Measurements from ENCODE around the gene DDAH2.

The DDAH2 gene

DNA sequence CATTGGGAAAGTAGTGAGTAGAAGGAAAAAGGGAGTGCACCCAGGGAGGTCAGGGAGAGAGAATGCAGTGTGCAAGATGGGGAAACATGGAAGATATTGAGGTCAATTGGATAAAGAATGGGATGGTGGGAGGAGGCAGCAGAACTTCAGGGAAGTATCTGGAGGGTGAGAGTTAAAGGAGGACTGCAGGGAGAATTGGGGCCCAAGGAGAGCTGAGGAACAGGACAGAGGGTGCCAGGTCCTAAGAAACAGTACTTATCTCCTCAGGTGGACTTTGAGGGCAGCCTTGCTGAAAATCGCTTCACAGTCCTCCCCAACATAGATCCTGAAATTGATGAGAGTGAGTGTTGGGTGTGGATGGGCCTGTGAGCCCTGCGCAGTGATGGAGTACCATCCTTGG lies 29.2 kb upstream of the DDAH2 start:
- DNase-seq: no peak

DNA sequence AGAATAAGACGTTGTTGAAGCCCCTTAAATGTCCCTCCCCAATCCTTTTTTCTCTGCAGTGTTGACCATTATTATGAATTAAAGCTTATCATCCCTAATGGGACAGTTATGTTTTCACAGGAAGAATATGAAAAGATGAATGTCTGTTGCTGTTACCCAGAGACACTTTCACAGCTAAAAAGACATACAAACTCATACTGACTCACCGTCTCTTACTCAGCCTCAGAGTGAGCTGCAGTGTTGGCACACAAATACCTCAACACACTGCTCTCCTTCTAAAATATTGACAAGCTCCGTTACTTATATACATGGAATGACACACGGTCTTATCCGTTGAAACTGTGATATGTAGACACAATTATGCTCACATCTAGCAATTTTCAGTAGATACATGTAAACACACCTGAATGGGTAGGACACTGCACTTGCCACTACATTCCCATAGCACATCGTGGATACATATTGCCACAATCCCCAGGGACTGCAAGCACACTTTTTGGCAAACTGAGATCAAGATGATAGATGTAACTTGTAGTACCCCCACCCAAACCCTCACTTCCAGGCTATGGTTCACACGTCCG lies 23.7 kb upstream of the DDAH2 start:
- DNase-seq: no peak

DNA sequence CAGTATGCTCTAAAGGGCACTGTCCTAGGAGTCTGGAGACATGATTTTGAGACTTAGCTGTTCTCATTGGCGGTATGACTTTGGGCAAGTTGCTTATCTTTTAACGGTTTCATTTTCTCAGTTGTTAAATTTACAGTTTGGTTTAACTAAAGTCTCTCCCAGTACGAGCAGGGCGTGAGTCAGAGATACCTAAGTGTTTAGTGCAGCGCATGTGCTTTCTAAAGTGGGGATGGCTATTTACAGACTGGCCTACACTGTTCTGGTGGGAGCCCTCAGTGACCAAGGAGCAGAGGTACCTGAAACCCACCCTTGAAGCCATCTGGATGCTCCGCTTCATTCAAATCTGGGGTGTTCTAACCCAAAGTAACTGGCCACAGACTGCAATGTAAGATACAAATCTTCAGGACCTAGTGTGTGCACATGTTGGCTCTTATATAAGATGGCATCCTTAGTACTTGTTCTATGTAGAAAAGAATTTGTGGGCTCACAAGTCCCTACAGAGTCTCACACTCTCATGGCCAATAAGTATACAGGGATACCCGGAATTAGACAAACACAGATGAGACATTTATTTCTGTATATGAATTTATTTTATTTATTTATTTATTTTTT lies 21.4 kb upstream of the DDAH2 start:
- DNase-seq: no peak

DNA sequence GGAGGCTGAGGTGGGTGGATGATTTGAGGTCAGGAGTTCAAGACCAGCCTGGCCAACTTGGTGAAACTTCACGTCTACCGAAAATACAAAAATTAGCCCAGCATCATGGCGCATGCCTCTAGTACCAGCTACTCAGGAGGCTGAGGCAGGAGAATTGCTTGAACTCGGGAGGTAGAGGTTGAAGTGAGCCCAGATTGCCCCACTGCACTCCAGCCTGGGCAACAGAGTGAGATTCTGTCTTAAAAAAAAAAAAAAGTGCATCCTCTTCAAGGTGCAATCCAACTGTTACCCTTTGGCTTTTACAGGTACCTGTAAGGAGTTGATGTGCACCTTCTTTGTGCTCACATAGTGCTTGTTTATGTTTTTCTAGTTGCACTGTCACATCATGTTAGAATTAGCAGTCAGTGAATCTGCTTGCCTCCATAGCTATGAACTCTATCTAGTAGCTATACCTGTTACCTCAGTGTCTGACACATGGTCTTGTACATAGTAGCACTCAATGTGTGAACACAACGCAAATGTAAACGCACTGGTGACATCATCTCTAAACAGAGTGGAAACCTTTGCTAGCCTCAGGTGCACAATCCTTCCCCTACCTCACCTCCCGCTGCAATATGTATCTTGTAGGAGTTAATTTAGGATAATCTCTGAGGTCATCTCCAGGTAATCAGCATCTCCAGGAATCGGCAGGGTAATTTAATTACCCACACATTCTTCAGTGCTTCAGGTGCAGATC lies 20.4 kb upstream of the DDAH2 start:
- no peak for DNase-seq

DNA sequence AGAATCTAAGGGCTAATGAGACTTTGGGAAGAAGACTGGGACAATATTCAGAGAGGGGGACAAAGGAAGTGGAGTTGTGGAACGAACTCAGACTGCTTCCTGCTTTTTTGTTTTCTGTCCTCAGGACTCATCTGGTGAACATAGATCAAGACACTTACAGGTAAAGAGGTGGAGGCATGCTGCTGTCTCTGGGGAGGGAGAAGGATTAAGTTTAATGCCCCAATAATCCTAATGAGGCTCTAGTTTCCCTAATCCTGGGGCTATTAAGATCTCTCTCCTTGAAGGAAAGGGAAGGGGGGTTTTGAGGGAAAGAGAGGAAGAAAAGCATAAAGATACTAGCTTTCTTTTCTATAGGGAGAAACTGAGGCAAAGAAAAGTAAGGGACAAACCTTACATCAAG lies 15.3 kb upstream of the DDAH2 start:
- DNase-seq: no peak

DNA sequence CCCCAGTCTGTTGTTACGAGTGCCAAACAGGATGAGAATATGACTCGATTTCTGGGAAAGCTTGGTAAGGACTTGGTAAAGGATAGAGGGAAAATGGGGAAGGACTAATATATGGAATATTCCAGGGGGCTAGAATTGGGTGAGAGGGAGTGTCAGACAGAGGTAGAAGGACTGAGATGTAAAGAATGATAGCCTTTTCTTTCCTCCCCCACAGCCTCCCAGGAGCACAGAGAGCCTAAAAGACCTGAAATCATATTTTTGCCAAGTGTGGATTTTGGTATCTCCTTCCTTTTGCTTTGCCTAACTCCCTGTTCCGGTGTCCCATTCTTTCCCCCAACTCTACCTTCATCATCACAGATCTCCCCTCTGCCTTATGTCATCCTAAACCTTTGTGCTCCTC lies 13.8 kb upstream of the DDAH2 start:
- DNase-seq: no peak

DNA sequence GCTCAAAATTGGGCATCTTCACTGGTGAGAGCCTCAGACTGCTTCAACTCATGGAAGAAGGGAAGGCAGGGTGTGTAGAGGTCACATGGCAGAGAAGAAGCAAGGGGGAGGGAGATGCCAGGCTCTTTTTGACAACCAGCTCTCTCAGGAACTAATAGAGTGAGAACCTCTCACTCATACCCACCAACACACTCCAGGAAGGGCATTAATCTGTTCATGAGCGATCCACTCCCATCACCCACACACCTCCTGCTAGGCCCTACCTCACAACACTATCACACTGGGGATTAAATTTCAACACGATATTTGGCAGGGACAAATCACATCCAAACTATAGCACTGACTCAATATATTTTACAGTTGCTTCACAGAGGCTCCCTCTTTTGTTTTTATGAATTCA lies 12.7 kb upstream of the DDAH2 start:
- no peak for DNase-seq

DNA sequence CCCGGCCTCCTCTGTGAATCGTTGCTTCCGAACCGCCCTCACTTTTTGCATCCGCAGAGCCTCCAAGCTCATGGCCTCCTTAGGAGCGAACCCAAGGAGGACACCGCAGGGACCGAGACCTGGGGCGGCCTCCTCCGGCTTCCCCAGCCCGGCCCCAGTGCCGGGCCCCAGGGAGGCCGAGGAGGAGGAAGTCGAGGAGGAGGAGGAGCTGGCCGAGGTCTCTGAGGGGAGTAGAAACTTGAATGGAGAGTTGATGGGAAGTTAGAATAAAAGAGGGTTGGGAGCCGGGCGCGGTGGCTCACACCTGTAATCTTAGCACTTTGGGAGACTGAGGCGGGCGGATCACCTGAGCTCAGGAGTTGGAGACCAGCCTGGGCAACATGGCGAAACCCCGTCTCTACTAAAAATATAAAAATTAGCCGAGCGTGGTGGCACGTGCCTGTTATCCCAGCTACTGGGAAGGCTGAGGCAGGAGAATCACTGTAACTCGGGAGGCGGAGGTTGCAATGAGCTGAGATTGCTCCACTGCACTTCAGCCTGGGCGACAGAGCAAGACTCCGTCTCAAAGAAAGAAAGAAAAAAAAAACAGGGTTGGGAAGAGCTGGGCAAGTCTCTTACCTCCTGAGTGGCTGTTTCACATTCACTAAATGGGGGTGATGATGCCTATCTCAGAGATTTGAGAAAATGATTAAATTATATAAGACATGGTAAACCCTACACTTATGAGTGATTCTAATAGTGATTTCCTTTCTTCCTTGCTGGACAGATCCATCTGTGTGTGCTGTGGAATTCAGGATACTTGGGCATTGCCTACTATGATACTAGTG lies 11.5 kb upstream of the DDAH2 start:
- DNase-seq: peak; percentile 56 to 69

DNA sequence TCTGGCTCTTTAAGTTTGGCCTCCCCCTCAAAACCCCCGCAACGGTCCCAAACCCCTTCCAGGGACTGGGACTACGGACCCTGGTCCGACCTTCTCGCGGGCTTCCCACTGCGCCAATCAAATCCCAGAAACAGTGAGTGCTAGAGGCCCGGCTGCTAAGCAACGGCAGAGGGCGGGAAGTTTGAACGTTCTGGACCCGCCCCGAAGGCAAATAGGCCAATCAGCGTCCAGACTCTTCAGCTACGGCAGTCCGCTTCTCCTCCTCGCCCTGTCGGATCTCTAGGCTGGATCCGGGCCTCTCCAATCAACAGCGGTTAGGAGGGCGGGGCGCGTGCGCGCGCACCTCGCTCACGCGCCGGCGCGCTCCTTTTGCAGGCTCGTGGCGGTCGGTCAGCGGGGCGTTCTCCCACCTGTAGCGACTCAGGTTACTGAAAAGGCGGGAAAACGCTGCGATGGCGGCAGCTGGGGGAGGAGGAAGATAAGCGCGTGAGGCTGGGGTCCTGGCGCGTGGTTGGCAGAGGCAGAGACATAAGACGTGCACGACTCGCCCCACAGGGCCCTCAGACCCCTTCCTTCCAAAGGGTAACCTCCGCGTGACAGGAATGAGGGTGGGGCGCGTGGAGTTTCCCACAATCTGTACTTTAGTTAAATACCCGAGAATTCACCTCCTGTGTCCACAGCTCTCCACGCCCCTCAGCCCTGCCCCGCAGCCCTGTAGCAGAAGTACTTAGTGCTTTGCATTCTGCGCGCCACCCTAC lies 10.7 kb upstream of the DDAH2 start, which contains the start of gene MSH5:
MSH5 (plus strand) TSS at position 367 of the 758 bp plus-strand sequence. CDS start 462 bp downstream, outside the sequence.
- peak; percentile 99 for DNase-seq

DNA sequence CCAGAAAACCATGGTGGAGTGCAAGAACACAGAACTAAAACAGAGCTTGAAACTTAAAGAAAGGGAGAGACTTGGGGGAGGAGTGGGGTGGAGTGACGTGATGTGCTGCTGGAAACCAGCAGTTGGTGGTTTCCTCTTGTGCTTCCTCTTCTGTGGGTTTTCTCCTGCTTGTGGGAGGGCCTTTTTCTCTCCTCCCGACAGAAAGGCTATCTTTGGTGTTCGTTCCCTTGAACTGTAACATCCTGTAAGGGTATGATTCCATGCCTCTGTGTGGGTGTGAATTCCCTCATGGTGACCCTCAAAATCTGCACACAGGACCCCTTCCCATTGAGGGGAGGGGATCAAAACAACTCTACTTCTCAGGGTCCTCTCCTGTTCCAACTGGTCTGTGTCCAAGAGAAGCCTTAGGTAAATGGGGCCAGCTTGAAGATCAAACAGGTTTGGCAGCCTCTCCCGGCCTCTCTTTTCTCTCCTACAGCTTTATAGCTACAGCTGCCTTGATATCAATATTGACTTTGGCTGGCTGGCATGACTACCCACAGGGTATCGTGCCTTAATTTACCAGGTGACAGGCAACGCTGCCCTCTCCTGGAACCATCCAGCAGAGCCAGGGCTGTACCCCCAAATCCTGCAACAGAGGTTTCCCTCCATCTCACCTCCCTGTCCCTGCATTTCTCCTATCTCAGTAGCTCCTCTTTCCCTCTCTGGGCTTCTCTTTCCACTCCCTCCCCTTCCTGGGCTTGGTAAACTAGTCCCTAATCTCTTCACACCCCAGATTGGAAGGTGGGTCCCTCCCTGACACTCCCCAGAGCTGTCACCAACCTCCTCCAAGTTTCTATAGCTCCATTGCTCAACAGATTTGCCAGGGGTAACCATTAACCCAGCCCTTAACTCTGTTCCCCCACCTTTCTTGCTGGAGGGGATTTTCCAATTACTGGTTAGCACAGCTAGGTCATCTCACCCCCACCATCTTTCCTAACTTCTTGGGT lies 9.2 kb upstream of the DDAH2 start:
- peak; percentile 99 for DNase-seq

DNA sequence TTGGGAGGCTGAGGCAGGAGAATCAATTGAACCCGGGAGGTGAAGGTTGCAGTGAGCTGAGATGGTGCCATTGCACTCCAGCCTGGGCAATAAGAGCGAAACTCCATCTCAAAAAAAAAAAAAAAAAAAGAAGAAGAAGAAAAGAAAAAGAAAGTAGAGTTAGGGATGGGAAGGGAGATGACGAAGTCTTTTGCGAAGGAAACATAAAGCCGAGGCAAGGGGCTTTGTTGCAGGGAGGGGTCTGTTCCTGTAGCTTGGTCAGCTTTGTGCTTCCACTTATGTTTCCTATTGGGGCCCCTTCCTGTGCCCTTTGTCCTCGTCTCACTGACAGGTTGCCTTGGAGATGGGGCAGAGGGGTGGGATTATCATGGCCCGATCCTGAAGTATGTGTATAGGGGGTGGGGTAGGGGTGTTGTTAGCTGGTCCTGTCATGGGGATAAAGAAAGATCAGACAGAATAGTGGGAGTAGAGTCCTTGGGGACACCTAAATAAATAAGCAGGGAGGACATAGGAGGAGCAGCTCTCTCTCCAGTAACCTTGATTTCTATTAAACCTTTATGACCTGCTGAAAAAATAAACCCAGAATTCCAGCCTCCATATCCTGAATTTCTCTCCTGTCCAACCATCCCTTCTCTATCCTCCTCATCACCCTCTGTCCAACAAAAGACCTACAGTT lies 8.4 kb upstream of the DDAH2 start:
- DNase-seq: peak; percentile 64 to 80

DNA sequence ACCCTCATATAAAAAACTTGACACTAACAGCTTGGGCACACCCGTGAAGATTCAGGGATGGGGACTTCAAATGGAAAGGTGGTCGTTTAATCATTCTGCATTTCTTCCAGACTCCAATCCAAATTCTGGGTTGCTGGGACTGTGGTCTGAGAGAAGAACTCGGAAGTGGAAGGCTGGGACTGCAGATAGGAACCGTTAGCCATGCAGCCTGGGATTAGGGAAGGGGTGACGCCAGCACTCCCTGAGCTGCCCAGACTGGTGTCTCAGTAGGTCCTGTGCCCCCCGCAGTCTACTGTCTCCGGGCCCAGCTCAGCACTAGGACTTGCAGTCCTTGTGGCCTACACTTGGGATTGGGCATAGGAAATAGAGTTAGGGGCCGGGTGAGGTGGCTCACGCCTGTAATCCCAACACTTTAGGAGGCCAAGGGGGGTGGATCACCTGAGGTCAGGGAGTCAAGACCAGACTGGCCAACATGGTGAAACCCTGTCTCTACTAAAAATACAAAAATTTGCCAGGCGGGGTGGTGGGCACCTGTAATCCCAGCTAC lies 7.7 kb upstream of the DDAH2 start:
- peak in 1 of 2 experiments; percentile 16 for DNase-seq

DNA sequence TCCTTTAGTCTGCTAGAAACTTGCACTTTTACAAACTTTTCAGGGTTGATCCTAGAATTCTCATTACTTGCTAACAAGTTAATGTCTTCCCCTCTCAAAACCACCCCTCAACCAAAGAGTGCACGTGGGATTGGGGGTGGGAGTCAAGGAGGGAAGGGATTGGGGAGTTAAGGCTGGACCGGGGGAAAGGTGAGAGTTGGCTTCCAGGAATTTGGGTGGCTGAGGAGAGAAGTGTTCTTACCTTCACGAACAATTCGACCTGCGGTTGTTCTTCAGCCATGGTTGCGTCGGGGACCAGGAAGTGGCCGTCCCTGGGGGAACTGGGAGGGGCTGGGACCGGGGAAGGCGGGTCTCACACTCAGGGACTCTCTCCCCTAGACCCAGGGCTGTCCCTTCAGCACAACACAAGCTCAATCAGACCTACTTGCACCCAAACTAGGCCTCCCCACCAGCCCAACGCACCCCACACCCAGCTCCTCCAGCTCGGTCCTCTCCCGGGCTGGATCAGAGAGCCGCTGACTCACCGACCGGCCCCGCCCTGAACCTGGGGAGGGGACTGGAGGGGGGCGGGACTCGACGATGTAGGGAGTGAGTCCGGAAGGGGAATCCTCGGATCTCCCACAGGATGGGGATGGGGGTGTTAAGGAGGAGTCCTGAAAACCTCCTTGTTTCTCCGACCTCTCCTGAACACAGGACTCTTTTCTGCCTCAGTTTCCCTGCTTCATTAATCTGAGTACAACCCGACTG lies 7.1 kb upstream of the DDAH2 start, which contains the start of gene CLIC1:
CLIC1 (minus strand) TSS at position 510 of the 747 bp plus-strand sequence; CDS start at position 280, 230 bp downstream.
- peak; percentile 92 to 96 for DNase-seq

DNA sequence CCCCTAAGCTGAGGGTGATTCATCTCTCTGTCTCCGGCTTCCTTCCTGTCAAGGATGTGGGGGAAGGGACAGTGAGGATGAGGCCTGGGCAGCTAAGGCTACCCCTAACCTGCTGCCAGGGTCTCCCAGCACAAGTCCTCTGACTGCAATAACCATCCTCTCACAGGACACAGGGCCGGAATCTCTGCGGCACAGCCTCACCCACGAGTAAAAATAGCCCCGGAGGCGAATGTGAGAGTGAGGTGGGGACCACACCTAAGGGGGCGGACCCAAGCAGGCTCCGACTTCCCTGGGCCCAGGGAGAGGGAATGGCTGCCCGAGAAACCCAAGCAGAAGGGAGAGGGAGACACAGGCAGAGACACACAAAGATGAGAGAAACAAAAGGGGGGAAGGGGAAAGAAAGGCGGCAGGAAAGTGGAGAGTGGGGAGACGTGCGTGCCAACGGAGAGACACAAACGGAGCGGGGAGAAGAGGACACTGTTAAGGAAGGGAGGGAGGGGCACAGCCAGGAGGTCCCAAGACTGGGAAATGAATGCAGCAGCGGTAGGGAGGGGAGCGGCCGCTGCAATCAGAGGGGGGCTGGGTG lies 5.8 kb upstream of the DDAH2 start:
- DNase-seq: peak; percentile 74 to 78

DNA sequence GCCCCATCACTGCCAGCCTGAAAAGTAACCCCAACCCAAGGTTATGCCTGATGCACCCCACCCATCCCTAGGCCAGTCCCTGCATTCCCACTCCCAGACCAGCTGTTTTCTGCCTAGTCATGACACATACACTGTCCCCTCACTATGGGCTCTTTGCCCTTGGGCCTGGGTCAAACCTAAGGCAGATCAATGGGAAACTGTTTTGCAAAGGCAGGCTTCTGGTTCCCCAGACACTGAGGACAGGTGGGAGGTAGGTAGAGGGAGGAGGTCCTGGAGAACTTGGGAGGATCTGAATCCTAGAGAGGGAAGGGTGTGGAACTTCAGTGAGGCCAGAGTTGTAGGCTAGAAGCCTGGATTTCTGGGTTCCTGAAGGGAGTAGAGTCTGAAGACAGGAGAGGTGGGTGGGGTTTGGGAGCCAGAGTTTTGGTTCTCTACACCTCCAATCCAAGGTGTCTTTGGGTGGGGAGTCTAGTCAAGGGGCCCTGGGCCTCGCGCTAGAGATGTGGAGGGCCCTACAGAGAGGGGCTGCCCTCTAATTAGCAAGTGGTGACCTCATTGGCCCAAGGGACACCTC lies 5.2 kb upstream of the DDAH2 start:
- DNase-seq: no peak

DNA sequence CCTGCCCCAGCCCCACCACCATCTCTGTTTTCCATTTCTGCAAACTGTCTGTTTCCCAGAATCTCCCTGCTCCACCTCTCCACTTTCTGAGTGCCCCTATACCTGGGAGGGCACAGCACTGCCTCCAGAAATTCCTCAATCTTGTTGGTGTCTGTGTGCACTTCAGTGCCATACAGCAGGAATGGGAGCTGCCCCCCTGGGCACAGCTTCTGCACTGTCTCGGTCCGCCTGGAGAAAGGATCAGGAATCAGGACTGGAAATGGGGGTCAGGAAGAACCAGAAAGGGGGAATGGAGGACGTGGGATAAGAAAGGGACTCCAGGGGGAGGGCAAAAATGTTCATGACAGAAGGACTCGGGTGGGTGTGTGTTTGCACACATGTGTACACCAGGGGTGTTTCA lies 4.6 kb upstream of the DDAH2 start:
- no peak for DNase-seq

DNA sequence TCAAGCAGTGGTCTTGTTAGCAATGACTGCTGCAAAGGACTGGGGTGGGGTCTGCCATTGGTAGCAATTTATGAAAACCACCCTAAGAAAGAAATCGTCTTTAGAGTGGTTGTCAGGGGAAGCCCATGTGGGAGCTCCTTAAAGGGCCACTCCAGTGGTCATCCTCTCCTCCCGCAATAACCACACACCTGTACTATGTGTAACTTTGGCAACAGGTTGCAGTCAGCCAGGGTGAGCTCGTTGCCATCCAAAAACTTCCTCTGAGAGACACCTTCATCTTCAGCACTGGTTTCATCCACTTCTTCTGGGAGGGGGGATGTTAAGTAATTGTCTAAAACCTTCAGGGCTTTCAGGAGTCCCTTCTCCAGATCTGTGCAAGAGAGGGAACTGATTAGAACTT lies 2.9 kb upstream of the DDAH2 start:
- DNase-seq: no peak

DNA sequence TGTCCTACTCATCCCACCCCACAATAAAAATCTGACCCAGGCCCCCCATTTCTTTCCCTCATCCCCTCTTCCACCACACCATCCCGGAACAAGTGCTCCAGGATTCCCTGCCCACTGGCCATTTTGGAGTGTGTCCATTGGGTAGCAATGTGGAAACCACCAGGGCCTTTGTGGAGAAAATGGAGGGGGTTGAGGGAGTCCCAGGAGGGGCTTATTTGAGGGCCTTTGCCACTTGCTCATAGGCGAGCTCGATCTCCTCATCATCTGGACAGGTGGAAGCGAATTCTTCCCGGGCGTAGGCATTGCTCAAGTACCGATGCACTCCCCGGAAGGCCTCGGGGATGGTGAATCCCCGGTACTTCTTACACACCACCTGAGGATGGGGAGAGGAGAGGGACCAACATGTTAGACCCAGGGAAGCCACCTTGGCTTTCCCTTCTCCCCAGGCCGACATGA lies 1.6 kb upstream of the DDAH2 start:
- no peak for DNase-seq

All from Kasumi-1 (cell line).